K562 (cell line): ENCODE measurements around the gene PLEKHB1. TPM values are rescaled to one million over a fixed set of nuclear protein-coding genes. Genes with fewer than 3 reads are reported as not detected.

ENCODE experiments used
- ATAC-seq: fragments of 200-7000 bp; cut with Tn5 transposase; 3 replicates; pipeline ENCODE4 v1.9.1; 2020; ENCODE audit warnings: moderate library complexity
- BruUV-seq: library from RNA; stranded (reverse); fragments of 400-500 nt; replicated peaks from 2 replicates; lab custom pipeline; 2021; lab: Mats Ljungman, UMichigan
- CTCF ChIA-PET: fragments of 300-600 bp; formaldehyde crosslinking; extraction: SDS; loops from one replicate; lab custom pipeline; 2021; ENCODE audit warnings: low intra/inter-chr PET ratio; lab: Yijun Ruan, JAX
- POLR2A ChIA-PET: fragments of 300-600, 350-650 bp; sonication (Branson Sonifier 250); formaldehyde crosslinking; extraction: SDS; loops from one replicate; lab custom pipeline; 2021; ENCODE audit warnings: antibody characterized with exemption, inconsistent platforms; lab: Yijun Ruan, JAX
- DNase-seq, 4 experiments: peaks; one replicate each; pipeline versions ENCODE4 v3.0.0 to v3.0.0-alpha.2; 2011 to 2018; ENCODE audit warnings: low spot score in 3 of 4, mixed read lengths in 3 of 4; ENCODE audit errors: extremely low read depth in 1 of 4
- FAIRE-seq: peaks from 2 replicates; lab custom pipeline; 2011; peaks lifted over from hg19 to GRCh38; lab: Jason Lieb, UNC
- H2AFZ ChIP-seq: 2 replicates; pipeline ENCODE4 v1.6.0; 2011; ENCODE audit warnings: low read depth, low read length, control low read depth, inconsistent platforms
- H3K27ac ChIP-seq: fragments of 200-600 bp; 3 replicates; pipeline ENCODE4 v1.8.0; 2011; ENCODE audit warnings: low read depth, mild to moderate bottlenecking, control low read depth, inconsistent platforms, low read length, moderate library complexity, mixed read lengths; ENCODE audit errors: extremely low read depth
- H3K27me3 ChIP-seq, 2 experiments: fragments of 300-600 bp in 1 of 2; 2 replicates in 1 of 2; 3 replicates in 1 of 2; pipeline versions ENCODE4 v1.6.0 to v1.8.0; 2011; ENCODE audit warnings: inconsistent platforms in 2 of 2, low read length in 2 of 2, mild to moderate bottlenecking in 1 of 2, mixed read lengths in 1 of 2, moderate library complexity in 1 of 2; ENCODE audit not compliant: control insufficient read depth in 2 of 2, insufficient read depth in 2 of 2
- H3K36me3 ChIP-seq: fragments of 300-600 bp; 3 replicates; pipeline ENCODE4 v1.8.0; 2011; ENCODE audit warnings: mild to moderate bottlenecking, low read length, inconsistent platforms; ENCODE audit not compliant: control insufficient read depth, insufficient read depth
- H3K4me1 ChIP-seq, 2 experiments: fragments of 200-600 bp in 1 of 2; replicated peaks in 1 of 2; 2 replicates in 1 of 2; 3 replicates in 1 of 2; pipeline versions ENCODE4 v1.5.1 to v1.8.0; 2011; ENCODE audit warnings: inconsistent platforms in 2 of 2, low read length in 2 of 2, mild to moderate bottlenecking in 1 of 2, mixed read lengths in 1 of 2, moderate library complexity in 1 of 2; ENCODE audit not compliant: control insufficient read depth in 2 of 2, insufficient read depth in 2 of 2
- H3K4me2 ChIP-seq: 2 replicates; pipeline ENCODE4 v1.6.1; 2011; ENCODE audit warnings: low read length, control low read depth, inconsistent platforms, mixed read lengths; ENCODE audit not compliant: insufficient read depth
- H3K4me3 ChIP-seq: fragments of 200-600 bp; sonication (generic), shearing (Covaris generic); 2 replicates; pipeline ENCODE4 v1.5.1; 2016; ENCODE audit warnings: control low read depth, inconsistent platforms
- H3K79me2 ChIP-seq: fragments of 200-600 bp; 3 replicates; pipeline ENCODE4 v1.8.0; 2011; ENCODE audit warnings: low read length, inconsistent platforms; ENCODE audit not compliant: control insufficient read depth, insufficient read depth
- H3K9ac ChIP-seq, 2 experiments: 2 replicates each; pipeline versions ENCODE4 v1.6.0 to v1.6.1; 2011; ENCODE audit warnings: low read depth in 2 of 2, low read length in 2 of 2, control low read depth in 1 of 2, inconsistent platforms in 1 of 2, mild to moderate bottlenecking in 1 of 2, mixed read lengths in 1 of 2; ENCODE audit not compliant: insufficient read depth in 1 of 2
- H3K9me1 ChIP-seq: one replicate; pipeline ENCODE4 v1.6.0; 2011; ENCODE audit warnings: inconsistent platforms, mild to moderate bottlenecking, low read length, moderate library complexity; ENCODE audit not compliant: control insufficient read depth, insufficient read depth
- H3K9me3 ChIP-seq: replicated peaks from 2 replicates; pipeline ENCODE4 v1.5.1; 2011; ENCODE audit warnings: low read depth, low read length, inconsistent platforms; ENCODE audit not compliant: control insufficient read depth, insufficient read depth
- H4K20me1 ChIP-seq: replicated peaks from 2 replicates; pipeline ENCODE4 v1.6.1; 2011; ENCODE audit warnings: low read length, inconsistent platforms, mixed read lengths; ENCODE audit not compliant: control insufficient read depth, insufficient read depth
- BRD4 ChIP-seq: fragments of 200-600 bp; sonication (generic); IDR thresholded peaks from 2 replicates; pipeline ENCODE4 v1.6.1; 2017; ENCODE audit warnings: inconsistent platforms
- EWSR1 ChIP-seq: fragments of 450-650 bp; IDR thresholded peaks from 2 replicates; pipeline ENCODE4 v1.6.1; 2018; ENCODE audit warnings: borderline replicate concordance, mild to moderate bottlenecking, low read depth, moderate library complexity; ENCODE audit not compliant: partially characterized antibody
- GTF2A2 ChIP-seq: IDR thresholded peaks from 2 replicates; pipeline ENCODE4 v1.6.1; 2016; ENCODE audit warnings: mild to moderate bottlenecking, missing genetic modification characterization, missing compliant biosample characterization
- KDM5B ChIP-seq: fragments of 200-600 bp; sonication (generic); IDR thresholded peaks from 2 replicates; pipeline ENCODE4 v1.6.1; 2012; ENCODE audit warnings: low read depth, mild to moderate bottlenecking, moderate library complexity, low read length, control low read depth, inconsistent platforms; ENCODE audit not compliant: insufficient replicate concordance
- MAZ ChIP-seq, 2 experiments: fragments of 450-650 bp in 1 of 2; sonication (generic) in 1 of 2; formaldehyde crosslinking; IDR thresholded peaks in 1 of 2; conservative IDR thresholded peaks in 1 of 2; 2 replicates each; pipeline versions ENCODE4 v1.4.0 to v1.5.0; 2020; ENCODE audit warnings: mild to moderate bottlenecking in 1 of 2, missing genetic modification reagents in 1 of 2
- MCM5 ChIP-seq: fragments of 450-650 bp; IDR thresholded peaks from 2 replicates; pipeline ENCODE4 v1.6.1; 2016; ENCODE audit warnings: low read depth
- SMARCA5 ChIP-seq: fragments of 450-650 bp; IDR thresholded peaks from 2 replicates; pipeline ENCODE4 v1.6.1; 2016
- TEAD1 ChIP-seq, 2 experiments: fragments of 450-650 bp in 1 of 2; sonication (generic) in 1 of 2; formaldehyde crosslinking; IDR thresholded peaks; 2 replicates each; pipeline versions ENCODE4 v1.4.0 to v1.8.0; 2020 to 2022; ENCODE audit warnings: mild to moderate bottlenecking in 2 of 2, missing genetic modification reagents in 1 of 2
- YY1 ChIP-seq, 3 experiments: IDR thresholded peaks; 2 replicates each; pipeline ENCODE4 v1.6.1; 2011; ENCODE audit warnings: low read length in 2 of 3, mild to moderate bottlenecking in 2 of 3, moderate library complexity in 2 of 3, borderline replicate concordance in 1 of 3, control low read depth in 1 of 3, low read depth in 1 of 3; ENCODE audit not compliant: insufficient read depth in 3 of 3, insufficient replicate concordance in 2 of 3, control insufficient read depth in 1 of 3, insufficient read length in 1 of 3; ENCODE audit errors: extremely low read depth in 1 of 3
- ZNF408 ChIP-seq: fragments of 250-450 bp; sonication (Bioruptor Pico); IDR thresholded peaks from 2 replicates; pipeline ENCODE4 v1.4.0; 2020; ENCODE audit warnings: low read depth, mild to moderate bottlenecking, moderate library complexity
- ZNF76 ChIP-seq: fragments of 250-450 bp; sonication (Bioruptor Pico); IDR thresholded peaks from 2 replicates; pipeline ENCODE4 v1.4.0; 2020; ENCODE audit warnings: mild to moderate bottlenecking, moderate library complexity, borderline replicate concordance
- WGBS: fragments of 100-300 bp; shearing (Covaris generic); methylation state at CpG from one replicate; pipeline ENCODE4 v1.1.6; 2016; ENCODE audit warnings: low coverage, mixed read lengths; ENCODE audit not compliant: insufficient coverage; ENCODE audit errors: missing lambda C conversion rate; 5-methylcytosine and 5-hydroxymethylcytosine counted together
- in situ Hi-C: fragments of 300-500 bp; cut with MboI; formaldehyde crosslinking; loops from 4 replicates; pipeline ENCODE4 v1.15.0; 2018; ENCODE audit warnings: inconsistent platforms, mixed read lengths
- intact Hi-C: fragments of 100-400 bp; cut with micrococcal nuclease; formaldehyde crosslinking; loops from 2 replicates; pipeline ENCODE4 v1.14.2; 2022
- polyA plus RNA-seq, 8 experiments: library from polyadenylated mRNA; depleted of rRNA in 4 of 8; stranded (reverse) in 5 of 8; unstranded in 3 of 8; fragments of >200 nt; fragmentation: Nextera tagmentation in 2 of 8; fragmentation: Illumina TruSeq in 1 of 8; extraction: Ambion mirVana in 2 of 8; extraction: Trizol in 1 of 8; gene quantifications; 2 replicates each; pipeline versions ENCODE4 v1.2.1 to v1.2.3, GENCODE V29; 2011 to 2014; ENCODE audit warnings: inconsistent platforms in 1 of 8, missing spikeins in 1 of 8
- total RNA-seq, 7 experiments: library from RNA; depleted of rRNA in 6 of 7; stranded (reverse); fragments of >200 nt in 6 of 7; fragmentation: Illumina TruSeq in 2 of 7; extraction: Trizol in 2 of 7; gene quantifications; 2 replicates each; pipeline versions ENCODE4 v1.2.1 to v1.2.3, GENCODE V29; 2011 to 2021; ENCODE audit warnings: low replicate concordance in 1 of 7
- TF ChIP-seq, protein P1 (sequence below): sonication (generic); formaldehyde crosslinking; IDR thresholded peaks from 2 replicates; pipeline ENCODE4 v1.8.1; 2023; ENCODE audit warnings: mild to moderate bottlenecking, missing genetic modification reagents
- TF ChIP-seq, protein P2 (sequence below): sonication (generic); formaldehyde crosslinking; IDR thresholded peaks from 2 replicates; pipeline ENCODE4 v1.8.0; 2022; ENCODE audit warnings: mild to moderate bottlenecking, missing genetic modification reagents

Gene PLEKHB1
- total and polyA plus RNA-seq, 9 of the 15 experiments (the other 6 are each of a cell fraction or from before 2014, with no cell fraction given) = 0.07 to 0.62 (median 0.17) TPM; not detected in 2

DNA sequence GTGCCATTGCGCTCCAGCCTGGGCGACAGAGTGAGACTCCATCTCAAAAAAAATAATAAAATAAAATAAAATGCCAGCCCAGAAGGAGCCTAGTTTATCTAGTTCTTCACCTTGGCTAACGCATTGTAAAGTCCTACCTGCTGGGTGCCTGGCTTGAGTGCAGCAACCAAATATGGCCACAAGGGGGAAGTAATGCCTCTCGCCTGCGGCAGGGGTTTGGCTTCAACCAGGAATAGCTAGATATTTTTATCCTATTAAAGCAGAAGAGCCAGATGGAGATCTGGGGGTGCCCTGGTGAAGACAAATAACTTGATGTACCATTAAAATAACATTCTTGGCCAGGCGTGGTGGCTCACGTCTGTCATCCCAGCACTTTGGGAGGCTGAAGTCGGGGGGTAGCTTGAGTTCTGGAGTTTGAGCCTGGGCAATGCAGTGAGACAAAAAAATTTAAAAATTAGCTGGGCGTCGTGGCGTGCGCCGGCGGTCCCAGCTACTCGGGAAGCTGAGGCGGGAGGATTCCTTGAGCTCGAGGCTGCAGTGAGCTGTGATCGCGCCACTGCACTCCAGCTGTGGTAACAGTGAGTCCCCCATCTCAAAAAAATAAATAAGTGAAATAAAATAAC is 20.6 kb upstream of the PLEKHB1 start:
- Histone ChIP-seq H3K79me2 (no peaks in the 10 kb centered on the region), H2AFZ (peak overlapping the region; percentile 75), H3K4me3 (no peak overlapping the region), H3K27ac (no peak overlapping the region), H3K9me1 (no peaks in the 10 kb centered on the region), H3K4me1 (peaks cover 0 to 5% of the 10 kb centered on the region in 2 experiments; a peak in 2 of 5 replicates), H3K36me3 (no peaks in the 10 kb centered on the region), H3K4me2 (no peak overlapping the region), H4K20me1 (no peaks in the 10 kb centered on the region), H3K9me3 (no peaks in the 10 kb centered on the region), H3K27me3 (peaks cover 5% of the 10 kb centered on the region in 2 experiments; a peak in 3 of 5 replicates), H3K9ac (peak overlapping the region in 1 of 2 experiments; percentile 65; a peak in 2 of 4 replicates)
- peak; percentile 87 for FAIRE-seq
- BruUV-seq = no TSS peak
- ChIA-PET POLR2A (interaction anchor here (0.6 to 1.4 kb wide), 7 partner anchors 11 to 982 kb away, joined by 3 to 11 read pairs (median 4); no protein-coding TSS in a partner anchor), CTCF (interaction anchor here (1.0 to 2.1 kb wide), 3 partner anchors 35 to 306 kb away, joined by 3 to 22 read pairs (median 13); no protein-coding TSS in a partner anchor)
- WGBS = 3% methylated on average over 19 of the region's 19 CpGs
- in situ Hi-C loops (no loop called here), intact Hi-C loops (loop anchor here (1.0 kb wide), 2 partner anchors 34 to 305 kb away; no protein-coding TSS in a partner anchor)
- peak; percentile 80 to 83 (median 82) for DNase-seq
- ATAC-seq = peak; percentile 94
- TF ChIP-seq ZNF76 (CRISPR knock-in tag) = no peak
- TF ChIP-seq ZNF408 = no peak
- TF ChIP-seq KDM5B = no peak
- TF ChIP-seq SMARCA5 = no peak
- TF ChIP-seq YY1 (IDR thresholded peaks at IDR 0.05; ENCODE audit: borderline replicate concordance in 1 of 3, control insufficient read depth in 1 of 3, extremely low read depth in 1 of 3, insufficient read depth in 3 of 3, insufficient read length in 1 of 3, insufficient replicate concordance in 2 of 3, low read depth in 1 of 3, low read length in 2 of 3) = no peak
- no peak for TF ChIP-seq GTF2A2 (tag)
- peak in 1 of 2 experiments; percentile 18; a peak in 1 of 4 replicates for TF ChIP-seq MAZ (CRISPR knock-in tag; conservative IDR thresholded peaks at IDR 0.05 in 1 of 2, IDR thresholded peaks at IDR 0.05 in 1 of 2)
- TF ChIP-seq EWSR1 = no peak
- TF ChIP-seq BRD4 = no peak
- TF ChIP-seq, protein P1, sequence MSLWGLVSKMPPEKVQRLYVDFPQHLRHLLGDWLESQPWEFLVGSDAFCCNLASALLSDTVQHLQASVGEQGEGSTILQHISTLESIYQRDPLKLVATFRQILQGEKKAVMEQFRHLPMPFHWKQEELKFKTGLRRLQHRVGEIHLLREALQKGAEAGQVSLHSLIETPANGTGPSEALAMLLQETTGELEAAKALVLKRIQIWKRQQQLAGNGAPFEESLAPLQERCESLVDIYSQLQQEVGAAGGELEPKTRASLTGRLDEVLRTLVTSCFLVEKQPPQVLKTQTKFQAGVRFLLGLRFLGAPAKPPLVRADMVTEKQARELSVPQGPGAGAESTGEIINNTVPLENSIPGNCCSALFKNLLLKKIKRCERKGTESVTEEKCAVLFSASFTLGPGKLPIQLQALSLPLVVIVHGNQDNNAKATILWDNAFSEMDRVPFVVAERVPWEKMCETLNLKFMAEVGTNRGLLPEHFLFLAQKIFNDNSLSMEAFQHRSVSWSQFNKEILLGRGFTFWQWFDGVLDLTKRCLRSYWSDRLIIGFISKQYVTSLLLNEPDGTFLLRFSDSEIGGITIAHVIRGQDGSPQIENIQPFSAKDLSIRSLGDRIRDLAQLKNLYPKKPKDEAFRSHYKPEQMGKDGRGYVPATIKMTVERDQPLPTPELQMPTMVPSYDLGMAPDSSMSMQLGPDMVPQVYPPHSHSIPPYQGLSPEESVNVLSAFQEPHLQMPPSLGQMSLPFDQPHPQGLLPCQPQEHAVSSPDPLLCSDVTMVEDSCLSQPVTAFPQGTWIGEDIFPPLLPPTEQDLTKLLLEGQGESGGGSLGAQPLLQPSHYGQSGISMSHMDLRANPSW (CRISPR knock-in tag) = no peak
- TF ChIP-seq MCM5 = no peak
- no peak for TF ChIP-seq TEAD1 (CRISPR knock-in tag; IDR thresholded peaks at IDR 0.05)
- TF ChIP-seq, protein P2, sequence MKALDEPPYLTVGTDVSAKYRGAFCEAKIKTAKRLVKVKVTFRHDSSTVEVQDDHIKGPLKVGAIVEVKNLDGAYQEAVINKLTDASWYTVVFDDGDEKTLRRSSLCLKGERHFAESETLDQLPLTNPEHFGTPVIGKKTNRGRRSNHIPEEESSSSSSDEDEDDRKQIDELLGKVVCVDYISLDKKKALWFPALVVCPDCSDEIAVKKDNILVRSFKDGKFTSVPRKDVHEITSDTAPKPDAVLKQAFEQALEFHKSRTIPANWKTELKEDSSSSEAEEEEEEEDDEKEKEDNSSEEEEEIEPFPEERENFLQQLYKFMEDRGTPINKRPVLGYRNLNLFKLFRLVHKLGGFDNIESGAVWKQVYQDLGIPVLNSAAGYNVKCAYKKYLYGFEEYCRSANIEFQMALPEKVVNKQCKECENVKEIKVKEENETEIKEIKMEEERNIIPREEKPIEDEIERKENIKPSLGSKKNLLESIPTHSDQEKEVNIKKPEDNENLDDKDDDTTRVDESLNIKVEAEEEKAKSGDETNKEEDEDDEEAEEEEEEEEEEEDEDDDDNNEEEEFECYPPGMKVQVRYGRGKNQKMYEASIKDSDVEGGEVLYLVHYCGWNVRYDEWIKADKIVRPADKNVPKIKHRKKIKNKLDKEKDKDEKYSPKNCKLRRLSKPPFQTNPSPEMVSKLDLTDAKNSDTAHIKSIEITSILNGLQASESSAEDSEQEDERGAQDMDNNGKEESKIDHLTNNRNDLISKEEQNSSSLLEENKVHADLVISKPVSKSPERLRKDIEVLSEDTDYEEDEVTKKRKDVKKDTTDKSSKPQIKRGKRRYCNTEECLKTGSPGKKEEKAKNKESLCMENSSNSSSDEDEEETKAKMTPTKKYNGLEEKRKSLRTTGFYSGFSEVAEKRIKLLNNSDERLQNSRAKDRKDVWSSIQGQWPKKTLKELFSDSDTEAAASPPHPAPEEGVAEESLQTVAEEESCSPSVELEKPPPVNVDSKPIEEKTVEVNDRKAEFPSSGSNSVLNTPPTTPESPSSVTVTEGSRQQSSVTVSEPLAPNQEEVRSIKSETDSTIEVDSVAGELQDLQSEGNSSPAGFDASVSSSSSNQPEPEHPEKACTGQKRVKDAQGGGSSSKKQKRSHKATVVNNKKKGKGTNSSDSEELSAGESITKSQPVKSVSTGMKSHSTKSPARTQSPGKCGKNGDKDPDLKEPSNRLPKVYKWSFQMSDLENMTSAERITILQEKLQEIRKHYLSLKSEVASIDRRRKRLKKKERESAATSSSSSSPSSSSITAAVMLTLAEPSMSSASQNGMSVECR (CRISPR knock-in tag) = no peak
